Ishikawa (cell line): ENCODE measurements around the gene RBM19.

Experiments used
- CREB1 ChIP-seq: IDR thresholded peaks from 2 replicates; pipeline ENCODE4 v1.6.1; 2012; ENCODE audit warnings: low read depth
- EP300 ChIP-seq: IDR thresholded peaks from 2 replicates; pipeline ENCODE4 v1.6.1; 2012; ENCODE audit warnings: borderline replicate concordance
- FOXM1 ChIP-seq: IDR thresholded peaks from 2 replicates; pipeline ENCODE4 v1.6.1; 2012; ENCODE audit warnings: low read depth, borderline replicate concordance
- MAX ChIP-seq: IDR thresholded peaks from 2 replicates; pipeline ENCODE4 v1.6.1; 2012
- RAD21 ChIP-seq: IDR thresholded peaks from 2 replicates; pipeline ENCODE4 v1.6.1; 2012; ENCODE audit warnings: low read depth
- TCF12 ChIP-seq: IDR thresholded peaks from 2 replicates; pipeline ENCODE4 v1.6.1; 2012; ENCODE audit warnings: low read depth
- YY1 ChIP-seq: IDR thresholded peaks from 2 replicates; pipeline ENCODE4 v1.6.1; 2012; ENCODE audit warnings: low read depth
- TF ChIP-seq, protein P1 (sequence below): IDR thresholded peaks from 2 replicates; pipeline ENCODE4 v1.6.1; 2012; ENCODE audit warnings: low read depth, mild to moderate bottlenecking

DNA sequence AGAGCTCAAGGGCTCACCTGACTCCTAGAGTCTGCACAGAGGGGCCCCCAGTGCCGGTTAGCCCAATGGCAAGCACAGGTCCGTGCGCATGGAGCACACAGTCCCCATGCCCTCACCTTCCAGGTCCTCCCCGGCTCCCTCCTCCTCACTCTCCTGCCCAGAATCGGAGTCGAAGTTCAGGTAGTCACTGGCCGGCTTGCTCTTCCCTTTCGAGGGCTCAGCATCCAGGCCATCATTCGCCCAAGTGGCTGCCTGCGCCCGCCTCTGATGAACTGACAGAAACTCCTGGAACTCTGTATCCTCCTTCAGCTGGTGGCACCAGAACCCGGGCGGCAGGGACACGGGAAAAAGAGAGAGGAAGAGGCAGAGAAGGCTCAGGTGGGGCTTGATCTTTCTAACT, 7.0 kb downstream of the RBM19 start:
- no peak for TF ChIP-seq FOXM1
- TF ChIP-seq RAD21, result no peak
- no peak for TF ChIP-seq MAX
- no peak for TF ChIP-seq CREB1
- no peak for TF ChIP-seq EP300
- no peak for TF ChIP-seq TCF12
- TF ChIP-seq YY1, result no peak
- TF ChIP-seq, protein P1, sequence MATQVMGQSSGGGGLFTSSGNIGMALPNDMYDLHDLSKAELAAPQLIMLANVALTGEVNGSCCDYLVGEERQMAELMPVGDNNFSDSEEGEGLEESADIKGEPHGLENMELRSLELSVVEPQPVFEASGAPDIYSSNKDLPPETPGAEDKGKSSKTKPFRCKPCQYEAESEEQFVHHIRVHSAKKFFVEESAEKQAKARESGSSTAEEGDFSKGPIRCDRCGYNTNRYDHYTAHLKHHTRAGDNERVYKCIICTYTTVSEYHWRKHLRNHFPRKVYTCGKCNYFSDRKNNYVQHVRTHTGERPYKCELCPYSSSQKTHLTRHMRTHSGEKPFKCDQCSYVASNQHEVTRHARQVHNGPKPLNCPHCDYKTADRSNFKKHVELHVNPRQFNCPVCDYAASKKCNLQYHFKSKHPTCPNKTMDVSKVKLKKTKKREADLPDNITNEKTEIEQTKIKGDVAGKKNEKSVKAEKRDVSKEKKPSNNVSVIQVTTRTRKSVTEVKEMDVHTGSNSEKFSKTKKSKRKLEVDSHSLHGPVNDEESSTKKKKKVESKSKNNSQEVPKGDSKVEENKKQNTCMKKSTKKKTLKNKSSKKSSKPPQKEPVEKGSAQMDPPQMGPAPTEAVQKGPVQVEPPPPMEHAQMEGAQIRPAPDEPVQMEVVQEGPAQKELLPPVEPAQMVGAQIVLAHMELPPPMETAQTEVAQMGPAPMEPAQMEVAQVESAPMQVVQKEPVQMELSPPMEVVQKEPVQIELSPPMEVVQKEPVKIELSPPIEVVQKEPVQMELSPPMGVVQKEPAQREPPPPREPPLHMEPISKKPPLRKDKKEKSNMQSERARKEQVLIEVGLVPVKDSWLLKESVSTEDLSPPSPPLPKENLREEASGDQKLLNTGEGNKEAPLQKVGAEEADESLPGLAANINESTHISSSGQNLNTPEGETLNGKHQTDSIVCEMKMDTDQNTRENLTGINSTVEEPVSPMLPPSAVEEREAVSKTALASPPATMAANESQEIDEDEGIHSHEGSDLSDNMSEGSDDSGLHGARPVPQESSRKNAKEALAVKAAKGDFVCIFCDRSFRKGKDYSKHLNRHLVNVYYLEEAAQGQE, result no peak
